Subcutaneous abdominal adipose tissue (tissue), 5 donors: ENCODE data around the gene GTF2B.
"Not testable (repeated sequence)": the region's sequence is repeated elsewhere in the genome, so short reads cannot be mapped to it uniquely, and the experiment has no call there.

ENCODE experiments used
- H3K27ac ChIP-seq: one replicate; pipeline ENCODE4 v1.7.0; 2013; ENCODE audit warnings: low read depth, mild to moderate bottlenecking, inconsistent platforms, low read length, moderate library complexity
- H3K27me3 ChIP-seq, 5 donors: one replicate each; pipeline ENCODE4 v1.7.0; 2013; ENCODE audit warnings: low read length in 5 of 5, inconsistent platforms in 1 of 5; ENCODE audit not compliant: control insufficient read depth in 5 of 5, insufficient read depth in 4 of 5
- H3K36me3 ChIP-seq, 5 donors: one replicate each; pipeline ENCODE4 v1.7.0; 2013; ENCODE audit warnings: low read length in 5 of 5; ENCODE audit not compliant: control insufficient read depth in 5 of 5, insufficient read depth in 5 of 5
- H3K4me1 ChIP-seq, 5 donors: one replicate each; pipeline ENCODE4 v1.7.0; 2013; ENCODE audit warnings: low read length in 5 of 5, mild to moderate bottlenecking in 3 of 5, moderate library complexity in 1 of 5; ENCODE audit not compliant: control insufficient read depth in 5 of 5, insufficient read depth in 5 of 5
- H3K4me3 ChIP-seq, 5 donors: one replicate each; pipeline ENCODE4 v1.7.0; 2013; ENCODE audit warnings: low read length in 5 of 5, low read depth in 1 of 5
- H3K9ac ChIP-seq, 5 donors: one replicate each; pipeline ENCODE4 v1.7.0; 2013; ENCODE audit warnings: low read length in 5 of 5, mild to moderate bottlenecking in 4 of 5, moderate library complexity in 3 of 5
- H3K9me3 ChIP-seq, 5 donors: one replicate each; pipeline ENCODE4 v1.7.0; 2013; ENCODE audit warnings: low read length in 5 of 5; ENCODE audit not compliant: control insufficient read depth in 5 of 5
- donor health status: healthy.
- donor health status: healthy.
- donor health status: healthy.
- donor health status: healthy.
- donor health status: healthy.

GTF2B gene

GRCh38 chr1:88891318-88891950, at the start of gene GTF2B:
Gene GTF2B, minus strand, starts transcription at chr1:88891567. Its CDS starts 68 bp downstream, at chr1:88891499.
- H3K27ac ChIP-seq: peak within 1 kb of the TSS; percentile 83
- peaks cover 5 to 33% (median 31%) of the 10 kb centered on the region in 5 donors for H3K4me1 ChIP-seq
- H3K9ac ChIP-seq: peak within 1 kb of the TSS; percentile 85 to 99 (median 94)
- H3K9me3 ChIP-seq: no peaks in the 10 kb centered on the region
- peak within 1 kb of the TSS; percentile 95 to 99 (median 97) for H3K4me3 ChIP-seq
- no peaks in the 10 kb centered on the region for H3K27me3 ChIP-seq
- peaks cover 2 to 12% (median 5%) of the 10 kb centered on the region in 5 donors for H3K36me3 ChIP-seq

- H3K9me3 ChIP-seq, H3K4me1 ChIP-seq, H3K4me3 ChIP-seq, H3K9ac ChIP-seq, H3K27me3 ChIP-seq, H3K27ac ChIP-seq: not testable (repeated sequence)
- peaks cover 30 to 65% (median 39%) of the 10 kb centered on the region in 5 donors for H3K36me3 ChIP-seq
Observed at GRCh38 chr1:88938528-88938927, 47.2 kb upstream of the GTF2B start.

- no peaks in the 10 kb centered on the region for H3K9me3 ChIP-seq
- H3K4me3 ChIP-seq: no peak overlapping the region
- no peak overlapping the region for H3K27ac ChIP-seq
- H3K4me1 ChIP-seq: peaks cover 0 to 8% (median 0%) of the 10 kb centered on the region in 5 donors
- H3K9ac ChIP-seq: no peak overlapping the region
- H3K36me3 ChIP-seq: peaks cover 28 to 56% (median 43%) of the 10 kb centered on the region in 5 donors
- H3K27me3 ChIP-seq: no peaks in the 10 kb centered on the region
Observed at GRCh38 chr1:88936760-88937342, 45.5 kb upstream of the GTF2B start.

- H3K9ac ChIP-seq: no peak overlapping the region
- no peak overlapping the region for H3K4me3 ChIP-seq
- peaks cover 0 to 8% (median 0%) of the 10 kb centered on the region in 5 donors for H3K4me1 ChIP-seq
- no peaks in the 10 kb centered on the region for H3K9me3 ChIP-seq
- no peaks in the 10 kb centered on the region for H3K27me3 ChIP-seq
- H3K27ac ChIP-seq: no peak overlapping the region
- H3K36me3 ChIP-seq: peaks cover 27 to 54% (median 39%) of the 10 kb centered on the region in 5 donors
Observed at GRCh38 chr1:88936223-88936523, 44.8 kb upstream of the GTF2B start.

- Histone ChIP-seq H3K27me3 (no peaks in the 10 kb centered on the region), H3K4me3 (no peak overlapping the region), H3K27ac (no peak overlapping the region), H3K9ac (no peak overlapping the region), H3K9me3 (no peaks in the 10 kb centered on the region), H3K36me3 (peaks cover 22 to 50% (median 35%) of the 10 kb centered on the region in 5 donors), H3K4me1 (peaks cover 0 to 8% (median 0%) of the 10 kb centered on the region in 5 donors)
Observed at GRCh38 chr1:88935522-88936222, 44.3 kb upstream of the GTF2B start.

- H3K4me1 ChIP-seq, H3K27ac ChIP-seq, H3K27me3 ChIP-seq, H3K9me3 ChIP-seq, H3K4me3 ChIP-seq, H3K9ac ChIP-seq: not testable (repeated sequence)
- H3K36me3 ChIP-seq: peaks cover 11 to 40% (median 32%) of the 10 kb centered on the region in 5 donors
Observed at GRCh38 chr1:88930176-88930575, 38.8 kb upstream of the GTF2B start.

GRCh38 chr1:88923224-88923623, 31.9 kb upstream of the GTF2B start:
- Histone ChIP-seq H3K27ac (no peak overlapping the region), H3K9ac (no peak overlapping the region), H3K4me1 (no peaks in the 10 kb centered on the region), H3K27me3 (no peaks in the 10 kb centered on the region), H3K36me3 (peaks cover 8 to 58% (median 42%) of the 10 kb centered on the region in 5 donors), H3K9me3 (peaks cover 0 to 15% (median 6%) of the 10 kb centered on the region in 5 donors), H3K4me3 (no peak overlapping the region)

- no peaks in the 10 kb centered on the region for H3K27me3 ChIP-seq
- H3K4me3 ChIP-seq: no peak overlapping the region
- H3K27ac ChIP-seq: no peak overlapping the region
- H3K36me3 ChIP-seq: peaks cover 8 to 59% (median 42%) of the 10 kb centered on the region in 5 donors
- H3K9me3 ChIP-seq: peaks cover 0 to 17% (median 15%) of the 10 kb centered on the region in 5 donors
- H3K4me1 ChIP-seq: no peaks in the 10 kb centered on the region
- H3K9ac ChIP-seq: no peak overlapping the region
Observed at GRCh38 chr1:88922214-88922613, 30.8 kb upstream of the GTF2B start.

- Histone ChIP-seq H3K27me3 (no peaks in the 10 kb centered on the region), H3K9ac (no peak overlapping the region), H3K27ac (no peak overlapping the region), H3K4me3 (no peak overlapping the region), H3K4me1 (no peaks in the 10 kb centered on the region), H3K9me3 (peaks cover 0 to 20% (median 18%) of the 10 kb centered on the region in 5 donors), H3K36me3 (peaks cover 8 to 59% (median 42%) of the 10 kb centered on the region in 5 donors)
Observed at GRCh38 chr1:88920845-88921244, 29.5 kb upstream of the GTF2B start.
